Activated CD4-positive, alpha-beta T cell treated with anti-CD3 and anti-CD28 coated beads, Interleukin-2, amount 50 U/mL, for 4 hours (primary cell): ENCODE data around the gene NACC2.
"Not testable (repeated sequence)": the region's sequence is repeated elsewhere in the genome, so short reads cannot be mapped to it uniquely, and the experiment has no call there.

Source experiments
- DNase-seq, 2 experiments: peaks; one replicate each; pipeline ENCODE4 v3.0.0-alpha.2; 2020

NACC2 gene

GRCh38 chr9:136043441-136043991, 51.6 kb downstream of the NACC2 start:
- DNase-seq = no peak

- DNase-seq = no peak
Measured at GRCh38 chr9:136042541-136042940, 52.5 kb downstream of the NACC2 start.

GRCh38 chr9:136040848-136041247, 54.2 kb downstream of the NACC2 start:
- not testable (repeated sequence) for DNase-seq

GRCh38 chr9:136039488-136039887, 55.6 kb downstream of the NACC2 start:
- no peak for DNase-seq

GRCh38 chr9:136036848-136037247, 58.2 kb downstream of the NACC2 start:
- no peak for DNase-seq

GRCh38 chr9:136036050-136036449, 59.0 kb downstream of the NACC2 start:
- no peak for DNase-seq

- no peak for DNase-seq
Measured at GRCh38 chr9:136031741-136032730, 63.1 kb downstream of the NACC2 start.

- DNase-seq = no peak
Measured at GRCh38 chr9:136031094-136031493, 64.0 kb downstream of the NACC2 start.

GRCh38 chr9:136029556-136029955, 65.5 kb downstream of the NACC2 start:
- DNase-seq = no peak

GRCh38 chr9:136028760-136029470, 66.2 kb downstream of the NACC2 start:
- no peak for DNase-seq

GRCh38 chr9:136026943-136027289, 68.2 kb downstream of the NACC2 start:
- DNase-seq = not testable (repeated sequence)

GRCh38 chr9:136026266-136026942, 68.7 kb downstream of the NACC2 start:
- no peak for DNase-seq

- no peak for DNase-seq
Measured at GRCh38 chr9:136025481-136025880, 69.6 kb downstream of the NACC2 start.

- DNase-seq = no peak
Measured at GRCh38 chr9:136024696-136025316, 70.3 kb downstream of the NACC2 start.

- DNase-seq = no peak
Measured at GRCh38 chr9:136024286-136024685, 70.8 kb downstream of the NACC2 start.

- no peak for DNase-seq
Measured at GRCh38 chr9:136023410-136024225, 71.5 kb downstream of the NACC2 start.

- no peak for DNase-seq
Measured at GRCh38 chr9:136022731-136023409, 72.2 kb downstream of the NACC2 start.

- no peak for DNase-seq
Measured at GRCh38 chr9:136021872-136022681, 73.0 kb downstream of the NACC2 start.

GRCh38 chr9:136021171-136021871, 73.8 kb downstream of the NACC2 start:
- no peak for DNase-seq

GRCh38 chr9:136020671-136021070, 74.4 kb downstream of the NACC2 start:
- no peak for DNase-seq
